ENCODE results near the gene ENTPD7.

ENTPD7 gene

DNA sequence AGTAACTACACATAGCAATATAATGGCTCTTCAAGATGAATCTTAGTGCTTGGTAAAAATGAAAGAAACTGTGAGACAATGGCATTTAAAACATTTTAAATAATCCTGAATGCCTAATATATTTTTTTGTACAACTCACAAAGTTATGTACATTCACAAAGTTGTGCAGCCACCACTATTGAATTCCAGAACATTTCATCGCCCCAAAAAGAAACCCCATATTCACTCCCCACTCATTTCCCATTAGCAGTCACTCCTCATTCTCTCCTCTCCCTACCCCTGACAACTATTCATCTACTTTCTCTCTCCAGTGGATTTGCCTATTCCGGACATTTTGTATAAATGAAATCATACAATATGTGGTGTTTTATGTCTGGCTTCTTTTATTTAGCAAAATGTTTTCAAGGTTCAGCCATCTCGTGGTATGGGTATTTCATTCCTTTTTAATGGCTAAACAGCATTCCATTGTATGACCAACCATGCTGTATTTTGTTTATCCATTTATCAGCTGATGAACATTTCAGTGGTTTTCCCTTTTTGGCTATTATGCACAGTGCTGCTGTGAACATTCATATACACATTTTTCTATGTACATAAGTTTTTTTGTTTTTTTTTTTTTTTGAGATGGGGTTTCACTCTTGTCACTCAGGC, 34.7 kb downstream of the ENTPD7 start:
- Histone ChIP-seq H3K9ac (ENCODE audit: low read depth, low read length) (no peak overlapping the region), H3K4me2 (ENCODE audit: insufficient read depth, low read length) (no peak overlapping the region), H3K9me3 (ENCODE audit: insufficient read depth, low read length, severe bottlenecking) (no peaks in the 10 kb centered on the region), H3K36me3 (ENCODE audit: insufficient read depth, low read length) (no peaks in the 10 kb centered on the region), H3K27me3 (ENCODE audit: insufficient read depth, low read length, poor library complexity) (peaks cover 14% of the 10 kb centered on the region), H2AFZ (ENCODE audit: low read depth, low read length) (no peak overlapping the region), H4K20me1 (ENCODE audit: insufficient read depth, low read length) (no peaks in the 10 kb centered on the region), H3K27ac (ENCODE audit: low read length) (no peak overlapping the region), H3K4me3 (ENCODE audit: low read depth in 1 of 2, low read length in 2 of 2) (no peak overlapping the region), H3K4me1 (ENCODE audit: insufficient read depth, low read length) (no peaks in the 10 kb centered on the region), H3K79me2 (ENCODE audit: insufficient read depth, low read length) (no peaks in the 10 kb centered on the region)
- TF ChIP-seq EZH2 (IDR thresholded peaks at IDR 0.05; ENCODE audit: borderline replicate concordance, low read depth, low read length, severe bottlenecking) (no peak), CTCF (IDR thresholded peaks at IDR 0.05; ENCODE audit: borderline replicate concordance, extremely low read depth, low read length, poor library complexity, severe bottlenecking) (no peak)
- ATAC-seq (ENCODE audit: insufficient read depth, low read depth) (no peak), DNase-seq (no peak)

DNA sequence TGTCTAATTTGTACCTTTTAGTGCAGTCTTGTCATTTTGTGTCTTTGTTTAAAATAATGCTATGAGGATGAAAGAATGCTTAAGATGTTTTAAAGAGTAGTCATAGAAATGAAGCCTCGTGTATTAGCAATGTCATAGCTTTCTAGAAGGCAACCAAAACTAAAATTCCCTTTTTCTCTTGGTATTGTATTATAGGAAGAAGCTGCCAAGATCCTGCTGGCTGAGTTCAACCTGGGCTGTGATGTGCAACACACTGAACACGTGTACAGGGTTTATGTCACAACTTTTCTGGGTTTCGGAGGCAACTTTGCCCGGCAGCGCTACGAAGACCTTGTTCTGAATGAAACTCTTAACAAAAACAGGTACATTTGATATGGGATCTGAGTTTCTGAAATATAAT, 36.5 kb downstream of the ENTPD7 start:
- H3K4me1 ChIP-seq (ENCODE audit: insufficient read depth, low read length), result no peaks in the 10 kb centered on the region
- TF ChIP-seq CTCF (IDR thresholded peaks at IDR 0.05; ENCODE audit: borderline replicate concordance, extremely low read depth, low read length, poor library complexity, severe bottlenecking), result no peak
- no peak for TF ChIP-seq EZH2 (IDR thresholded peaks at IDR 0.05; ENCODE audit: borderline replicate concordance, low read depth, low read length, severe bottlenecking)
- no peak for ATAC-seq (ENCODE audit: insufficient read depth, low read depth)

DNA sequence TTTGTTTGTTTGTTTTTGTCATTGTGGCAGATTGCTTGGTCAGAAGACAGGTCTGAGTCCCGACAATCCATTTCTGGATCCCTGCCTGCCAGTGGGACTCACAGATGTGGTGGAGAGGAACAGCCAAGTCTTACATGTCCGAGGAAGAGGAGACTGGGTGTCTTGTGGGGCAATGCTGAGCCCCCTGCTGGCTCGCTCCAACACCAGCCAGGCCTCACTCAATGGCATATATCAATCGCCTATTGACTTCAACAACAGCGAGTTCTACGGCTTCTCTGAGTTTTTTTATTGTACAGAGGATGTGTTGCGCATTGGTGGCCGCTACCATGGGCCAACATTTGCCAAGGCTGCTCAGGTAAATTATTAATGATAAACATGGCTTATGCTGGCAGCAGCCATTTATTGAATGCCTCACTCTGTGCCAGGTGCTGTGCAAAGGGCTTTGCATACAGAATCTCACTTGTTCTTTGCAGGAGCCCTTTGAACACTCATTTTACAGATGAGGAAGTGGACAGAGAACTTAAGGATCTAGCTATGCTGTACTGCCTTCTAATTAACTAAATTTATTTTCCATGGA, 39.3 kb downstream of the ENTPD7 start:
- no peaks in the 10 kb centered on the region for H3K36me3 ChIP-seq (ENCODE audit: insufficient read depth, low read length)
- no peak for DNase-seq
- H3K79me2 ChIP-seq (ENCODE audit: insufficient read depth, low read length), result no peaks in the 10 kb centered on the region
- no peak overlapping the region for H3K4me2 ChIP-seq (ENCODE audit: insufficient read depth, low read length)
- H3K27me3 ChIP-seq (ENCODE audit: insufficient read depth, low read length, poor library complexity), result no peaks in the 10 kb centered on the region
- H3K9ac ChIP-seq (ENCODE audit: low read depth, low read length), result no peak overlapping the region
- H3K4me3 ChIP-seq (ENCODE audit: low read depth in 1 of 2, low read length in 2 of 2), result no peak overlapping the region
- no peaks in the 10 kb centered on the region for H3K4me1 ChIP-seq (ENCODE audit: insufficient read depth, low read length)
- TF ChIP-seq CTCF (IDR thresholded peaks at IDR 0.05; ENCODE audit: borderline replicate concordance, extremely low read depth, low read length, poor library complexity, severe bottlenecking) (no peak), EZH2 (IDR thresholded peaks at IDR 0.05; ENCODE audit: borderline replicate concordance, low read depth, low read length, severe bottlenecking) (no peak)
- no peak overlapping the region for H3K27ac ChIP-seq (ENCODE audit: low read length)
- no peak for ATAC-seq (ENCODE audit: insufficient read depth, low read depth)
- H2AFZ ChIP-seq (ENCODE audit: low read depth, low read length), result no peak overlapping the region
- no peaks in the 10 kb centered on the region for H3K9me3 ChIP-seq (ENCODE audit: insufficient read depth, low read length, severe bottlenecking)
- H4K20me1 ChIP-seq (ENCODE audit: insufficient read depth, low read length), result no peaks in the 10 kb centered on the region

More for the DNA sequence above, 36.5 kb downstream of the ENTPD7 start:
- no peaks in the 10 kb centered on the region for H3K9me3 ChIP-seq (ENCODE audit: insufficient read depth, low read length, severe bottlenecking)
- H3K4me2 ChIP-seq (ENCODE audit: insufficient read depth, low read length), result no peak overlapping the region
- H4K20me1 ChIP-seq (ENCODE audit: insufficient read depth, low read length), result no peaks in the 10 kb centered on the region
- H3K27me3 ChIP-seq (ENCODE audit: insufficient read depth, low read length, poor library complexity), result peaks cover 5% of the 10 kb centered on the region
- no peak overlapping the region for H3K27ac ChIP-seq (ENCODE audit: low read length)
- H3K4me3 ChIP-seq (ENCODE audit: low read depth in 1 of 2, low read length in 2 of 2), result no peak overlapping the region
- H3K9ac ChIP-seq (ENCODE audit: low read depth, low read length), result no peak overlapping the region
- H3K79me2 ChIP-seq (ENCODE audit: insufficient read depth, low read length), result no peaks in the 10 kb centered on the region
- H2AFZ ChIP-seq (ENCODE audit: low read depth, low read length), result no peak overlapping the region
- DNase-seq, result no peak
- no peaks in the 10 kb centered on the region for H3K36me3 ChIP-seq (ENCODE audit: insufficient read depth, low read length)
